IPS-20b (cell line): ENCODE measurements around the gene CLNK.

Experiments
- H3K27ac ChIP-seq: one replicate; pipeline ENCODE4 v1.5.1; 2013; ENCODE audit warnings: low read length
- H3K27me3 ChIP-seq: 2 replicates; pipeline ENCODE4 v1.6.1; 2013; ENCODE audit warnings: mild to moderate bottlenecking, low read length, inconsistent platforms; ENCODE audit not compliant: insufficient read depth
- H3K36me3 ChIP-seq: 2 replicates; pipeline ENCODE4 v1.6.1; 2013; ENCODE audit warnings: low read depth, mild to moderate bottlenecking, inconsistent platforms, low read length, moderate library complexity; ENCODE audit not compliant: insufficient read depth
- H3K4me1 ChIP-seq: 2 replicates; pipeline ENCODE4 v1.6.1; 2013; ENCODE audit warnings: mild to moderate bottlenecking, control low read depth, inconsistent platforms, low read length, moderate library complexity; ENCODE audit not compliant: insufficient read depth
- H3K4me3 ChIP-seq: 2 replicates; pipeline ENCODE4 v1.5.1; 2013; ENCODE audit warnings: mild to moderate bottlenecking, low read length, inconsistent platforms
- H3K9ac ChIP-seq: 2 replicates; pipeline ENCODE4 v1.6.1; 2013; ENCODE audit warnings: low read depth, mild to moderate bottlenecking, inconsistent platforms, low read length, moderate library complexity
- H3K9me3 ChIP-seq: 2 replicates; pipeline ENCODE4 v1.6.1; 2013; ENCODE audit warnings: mild to moderate bottlenecking, low read depth, low read length, inconsistent platforms; ENCODE audit not compliant: insufficient read depth

CLNK gene

DNA sequence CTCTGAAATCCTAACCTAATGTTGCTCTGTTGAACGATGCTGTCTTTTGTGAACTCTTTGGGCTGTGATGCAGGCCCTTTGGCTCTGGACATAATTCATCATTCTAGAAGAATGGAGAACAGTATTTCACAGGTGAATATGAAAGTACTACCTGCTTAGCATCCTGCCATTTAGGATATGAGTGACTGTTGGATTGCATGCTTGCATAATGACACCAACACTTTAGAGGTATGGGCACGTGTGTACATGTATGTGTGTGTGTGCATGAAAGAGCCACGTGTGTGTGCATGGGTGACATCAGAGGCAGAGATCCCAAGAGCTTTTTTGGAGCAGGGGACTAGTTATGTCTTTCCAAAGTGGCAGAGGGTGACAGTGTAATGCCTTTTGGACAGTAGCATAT lies 157.1 kb downstream of the CLNK start:
- Histone ChIP-seq H3K9me3 (no peaks in the 10 kb centered on the region), H3K4me3 (no peak overlapping the region), H3K4me1 (no peaks in the 10 kb centered on the region), H3K9ac (no peak overlapping the region), H3K27ac (no peak overlapping the region), H3K36me3 (no peaks in the 10 kb centered on the region), H3K27me3 (no peaks in the 10 kb centered on the region)

DNA sequence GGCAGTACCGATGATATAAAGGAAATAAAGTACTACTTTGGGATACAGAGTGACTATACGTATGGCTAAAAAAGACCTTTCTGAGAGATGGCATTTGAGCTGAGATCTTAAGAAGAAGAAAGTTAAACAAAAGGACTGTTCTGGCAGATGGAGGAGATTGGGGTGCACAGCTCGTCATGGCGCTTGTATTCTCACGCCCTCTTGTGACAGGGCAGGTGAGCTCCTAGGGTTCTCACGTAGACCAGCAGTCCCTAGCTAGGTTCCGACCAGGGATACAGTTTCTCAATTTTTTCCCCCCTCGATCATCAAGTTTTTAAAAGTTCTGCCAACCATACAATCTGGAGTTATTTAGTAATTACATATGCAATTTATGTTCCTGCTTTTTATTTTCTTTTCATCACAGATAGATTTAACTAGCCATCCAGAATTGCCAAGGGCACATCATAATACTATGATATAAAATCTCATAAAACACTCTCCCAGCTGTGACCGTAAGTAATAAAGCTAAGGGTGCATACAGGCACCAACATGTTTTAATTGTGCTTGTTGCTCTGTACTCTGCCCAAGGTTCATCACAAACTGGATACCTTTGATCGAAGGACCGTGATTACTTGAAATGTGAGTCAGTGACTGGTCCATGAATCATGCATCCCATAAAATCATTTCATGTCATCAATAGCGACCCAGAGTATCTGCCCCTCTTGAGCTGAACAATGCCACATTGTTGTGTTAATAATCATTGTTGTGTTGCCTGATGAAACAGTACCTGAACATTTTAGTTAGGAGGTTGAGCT lies 157.9 kb downstream of the CLNK start:
- Histone ChIP-seq H3K27me3 (no peaks in the 10 kb centered on the region), H3K9ac (no peak overlapping the region), H3K27ac (no peak overlapping the region), H3K9me3 (no peaks in the 10 kb centered on the region), H3K36me3 (no peaks in the 10 kb centered on the region), H3K4me3 (no peak overlapping the region), H3K4me1 (no peaks in the 10 kb centered on the region)

DNA sequence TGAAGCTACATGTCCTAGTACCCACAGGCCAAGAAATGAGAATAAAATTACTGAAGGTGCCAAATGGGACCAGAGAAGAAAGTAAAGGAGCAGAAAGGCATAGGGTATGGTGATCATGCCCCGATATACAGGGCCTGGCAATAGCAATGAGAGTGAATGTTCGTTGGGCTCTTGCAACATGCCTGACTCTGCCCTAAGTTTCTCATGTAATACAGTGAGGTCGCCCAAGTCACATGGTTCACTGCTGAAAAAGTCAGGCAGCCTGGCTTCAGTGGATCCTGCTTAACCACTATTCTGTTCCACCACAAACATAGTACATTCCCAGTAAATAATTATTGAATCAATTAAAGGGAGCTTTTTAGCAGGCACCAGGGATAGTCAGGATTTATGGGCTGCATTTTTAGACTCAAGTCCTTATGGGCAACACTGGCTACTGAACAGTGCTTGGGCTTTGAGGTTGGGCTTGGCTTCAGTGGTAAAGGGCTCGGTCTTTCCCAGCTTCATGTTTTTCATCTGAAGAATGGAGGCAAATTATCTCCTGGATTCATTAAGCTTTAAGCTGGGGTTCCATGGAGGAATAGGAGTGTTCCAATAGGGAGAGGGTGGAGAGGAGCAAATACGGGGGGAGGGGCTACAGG lies 160.3 kb downstream of the CLNK start:
- no peaks in the 10 kb centered on the region for H3K4me1 ChIP-seq
- no peaks in the 10 kb centered on the region for H3K9me3 ChIP-seq

DNA sequence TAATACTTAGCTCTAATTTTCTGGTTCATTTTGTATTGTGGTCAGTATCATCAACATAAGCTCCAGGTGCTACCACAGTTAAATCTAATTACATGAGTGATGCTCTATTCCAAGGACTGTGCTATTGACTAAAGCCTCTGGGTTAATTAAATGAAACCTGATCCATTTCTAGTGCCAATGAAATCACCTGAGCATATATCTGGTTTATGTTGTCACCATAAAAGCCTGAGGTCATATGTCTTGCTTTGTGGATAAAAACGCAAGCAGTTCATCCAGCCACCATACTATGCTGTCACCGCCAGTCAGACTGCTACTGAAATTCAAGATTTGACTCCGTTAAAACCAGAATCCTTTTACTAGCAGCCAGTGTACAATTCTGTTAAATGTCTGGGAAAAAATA lies 163.1 kb downstream of the CLNK start:
- no peak overlapping the region for H3K27ac ChIP-seq
- H3K4me1 ChIP-seq = no peaks in the 10 kb centered on the region

More for the DNA sequence above, 160.3 kb downstream of the CLNK start:
- H3K27ac ChIP-seq = no peak overlapping the region
- no peaks in the 10 kb centered on the region for H3K36me3 ChIP-seq
- H3K4me3 ChIP-seq = no peak overlapping the region
- H3K9ac ChIP-seq = no peak overlapping the region
- no peaks in the 10 kb centered on the region for H3K27me3 ChIP-seq

DNA sequence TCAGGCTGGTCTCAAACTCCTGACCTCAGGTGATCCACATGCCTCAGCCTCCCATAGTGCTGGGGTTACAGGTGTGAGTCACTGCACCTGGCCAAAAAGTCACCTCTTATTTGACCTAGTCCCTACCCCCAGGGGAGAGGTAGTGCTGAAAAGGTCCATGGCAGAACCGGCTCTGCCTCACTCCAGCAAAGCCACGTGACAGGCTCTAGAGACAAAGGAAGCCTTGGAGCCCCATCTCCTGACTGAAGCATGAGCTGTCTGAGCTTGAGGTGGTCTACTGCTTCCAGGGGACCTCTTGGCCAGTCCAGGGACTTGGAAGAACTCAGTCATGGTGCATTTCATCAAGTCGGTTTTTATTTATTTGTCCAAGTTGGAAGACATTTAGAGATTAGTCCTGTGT lies 174.8 kb downstream of the CLNK start:
- no peaks in the 10 kb centered on the region for H3K36me3 ChIP-seq
- H3K9me3 ChIP-seq = no peaks in the 10 kb centered on the region
- H3K9ac ChIP-seq = no peak overlapping the region
- H3K4me3 ChIP-seq = no peak overlapping the region
- no peak overlapping the region for H3K27ac ChIP-seq
- no peaks in the 10 kb centered on the region for H3K4me1 ChIP-seq
- H3K27me3 ChIP-seq = no peaks in the 10 kb centered on the region

More for the DNA sequence above, 163.1 kb downstream of the CLNK start:
- no peaks in the 10 kb centered on the region for H3K27me3 ChIP-seq
- H3K4me3 ChIP-seq = no peak overlapping the region
- H3K36me3 ChIP-seq = no peaks in the 10 kb centered on the region
- H3K9me3 ChIP-seq = no peaks in the 10 kb centered on the region
- no peak overlapping the region for H3K9ac ChIP-seq

DNA sequence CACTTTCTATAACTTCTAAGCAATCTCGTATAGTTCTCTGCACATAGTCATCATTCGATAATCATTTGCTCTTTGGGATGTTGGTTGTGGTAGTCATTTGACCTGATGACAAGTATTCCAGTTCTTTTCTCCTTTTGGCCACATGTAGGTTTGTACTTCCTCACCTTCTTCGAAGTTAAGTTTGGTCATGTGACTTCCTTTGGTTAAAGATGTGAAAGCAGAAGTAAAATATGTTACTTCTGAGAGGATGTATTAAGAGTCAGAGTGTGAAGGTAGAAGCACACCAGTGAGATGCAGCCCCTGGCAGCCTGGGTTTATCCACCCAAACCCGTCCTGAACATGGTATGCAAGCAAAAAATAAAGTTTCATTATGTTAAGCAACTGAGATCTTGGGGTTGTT lies 178.5 kb downstream of the CLNK start:
- Histone ChIP-seq H3K4me1 (peaks cover under 1% of the 10 kb centered on the region; the same call in 1 of the 2 replicates), H3K9me3 (no peaks in the 10 kb centered on the region), H3K9ac (no peak overlapping the region), H3K27me3 (no peaks in the 10 kb centered on the region; the same call in 1 of the 2 replicates), H3K27ac (no peak overlapping the region), H3K4me3 (no peak overlapping the region), H3K36me3 (no peaks in the 10 kb centered on the region)

DNA sequence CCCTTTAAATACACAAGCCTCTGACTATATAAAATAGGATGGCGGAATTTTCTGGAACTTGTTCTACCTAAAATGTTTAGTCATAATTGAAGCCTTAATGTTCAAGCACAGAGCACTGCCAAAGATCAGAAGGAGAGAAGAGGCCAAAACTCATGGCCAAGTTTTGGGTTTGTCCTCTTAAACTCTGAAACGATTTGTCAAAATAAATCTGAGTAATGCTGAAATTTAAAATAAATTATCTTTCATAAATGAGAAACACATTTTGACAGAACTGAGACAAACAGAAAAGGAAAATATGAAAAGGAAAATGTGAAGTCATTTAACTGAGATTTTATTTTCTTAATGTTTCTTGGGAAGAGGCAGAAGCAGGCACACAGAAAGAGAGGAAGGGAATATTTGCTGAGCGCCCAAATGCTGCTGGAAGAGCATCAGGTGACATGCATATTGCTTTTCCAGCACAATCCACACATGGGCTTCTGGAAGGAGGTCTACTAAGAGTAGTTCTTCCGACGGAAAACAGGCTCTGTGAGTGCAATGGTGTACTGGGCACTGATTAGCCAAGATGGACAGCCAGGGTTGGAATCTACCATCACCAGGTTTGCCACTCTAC lies 179.9 kb downstream of the CLNK start:
- Histone ChIP-seq H3K27me3 (peaks cover 6% of the 10 kb centered on the region; the same call in 1 of the 2 replicates), H3K9ac (no peak overlapping the region), H3K36me3 (no peaks in the 10 kb centered on the region), H3K27ac (no peak overlapping the region), H3K4me1 (peaks cover 5% of the 10 kb centered on the region; the same call in 1 of the 2 replicates), H3K4me3 (no peak overlapping the region), H3K9me3 (no peaks in the 10 kb centered on the region)

DNA sequence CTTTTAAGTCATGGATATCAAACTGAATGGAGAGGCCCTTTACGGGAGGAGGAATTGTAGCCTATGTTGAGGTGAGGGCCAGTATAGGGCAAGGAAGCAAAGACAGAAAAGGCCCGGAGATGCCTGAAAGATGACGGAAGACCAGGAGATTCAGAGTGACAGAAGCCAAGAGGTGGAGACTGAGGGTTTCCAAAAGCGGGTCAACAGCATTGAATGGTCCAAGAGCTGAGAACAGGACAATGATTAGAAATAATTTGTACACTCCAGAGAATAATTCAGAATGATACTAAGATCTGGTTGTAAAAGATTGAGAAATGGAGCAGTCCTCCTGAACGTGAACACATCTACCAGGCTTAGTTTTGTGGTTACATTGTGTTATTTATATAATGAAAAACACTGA lies 181.9 kb downstream of the CLNK start:
- no peak overlapping the region for H3K27ac ChIP-seq
- H3K4me1 ChIP-seq = peaks cover 13% of the 10 kb centered on the region; the same call in 1 of the 2 replicates
- H3K9ac ChIP-seq = no peak overlapping the region
- no peaks in the 10 kb centered on the region for H3K9me3 ChIP-seq
- H3K36me3 ChIP-seq = no peaks in the 10 kb centered on the region
- peaks cover 14% of the 10 kb centered on the region; the same call in 1 of the 2 replicates for H3K27me3 ChIP-seq
- no peak overlapping the region for H3K4me3 ChIP-seq

DNA sequence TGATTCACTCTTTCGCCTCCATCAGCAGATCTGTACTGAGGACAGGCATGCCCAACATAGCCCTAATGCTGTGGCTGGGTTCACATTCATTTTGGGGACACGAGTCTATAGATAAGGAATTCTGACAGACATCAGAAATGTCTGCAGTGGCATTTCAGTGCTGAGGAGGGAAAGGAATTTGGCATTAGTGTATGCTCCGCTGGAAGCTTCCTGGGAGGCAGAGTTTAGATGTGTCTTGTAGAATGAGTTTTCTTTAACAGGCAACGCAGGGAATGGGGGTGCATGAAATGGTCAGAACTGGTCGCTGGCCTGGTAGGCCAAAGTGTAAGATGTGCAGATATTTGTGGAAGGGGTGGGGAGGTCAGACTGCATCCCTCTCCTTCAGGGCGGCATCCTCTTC lies 183.8 kb downstream of the CLNK start:
- Histone ChIP-seq H3K27ac (no peak overlapping the region), H3K9ac (no peak overlapping the region), H3K27me3 (peaks cover 19% of the 10 kb centered on the region; the same call in 1 of the 2 replicates), H3K4me1 (peaks cover 26% of the 10 kb centered on the region), H3K9me3 (no peaks in the 10 kb centered on the region), H3K4me3 (no peak overlapping the region), H3K36me3 (no peaks in the 10 kb centered on the region)

DNA sequence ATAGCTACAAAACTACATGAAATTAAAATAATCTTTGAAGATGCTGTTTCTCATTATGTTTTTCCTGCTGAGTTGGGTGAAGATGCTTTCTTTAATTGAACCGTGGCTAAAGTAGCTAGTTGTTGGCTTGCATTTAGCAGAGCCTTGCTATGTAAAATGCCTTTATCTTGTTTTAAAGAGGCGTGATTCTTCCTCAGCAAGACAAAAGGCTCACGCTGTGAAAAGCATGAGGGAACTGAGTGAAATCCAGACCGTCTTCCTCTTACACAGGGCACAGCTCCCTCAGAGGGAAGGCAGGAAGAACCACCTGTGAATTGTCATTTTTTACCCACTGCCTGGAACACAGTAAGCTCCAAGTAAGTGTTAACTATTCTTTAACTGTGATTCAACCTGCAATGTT lies 188.4 kb downstream of the CLNK start:
- Histone ChIP-seq H3K27ac (no peak overlapping the region), H3K27me3 (peaks cover 63% of the 10 kb centered on the region; the same call in 1 of the 2 replicates), H3K4me3 (peak overlapping the region; percentile 16; the same call in 1 of the 2 replicates), H3K9ac (no peak overlapping the region), H3K9me3 (no peaks in the 10 kb centered on the region), H3K36me3 (no peaks in the 10 kb centered on the region), H3K4me1 (peaks cover 39% of the 10 kb centered on the region)

DNA sequence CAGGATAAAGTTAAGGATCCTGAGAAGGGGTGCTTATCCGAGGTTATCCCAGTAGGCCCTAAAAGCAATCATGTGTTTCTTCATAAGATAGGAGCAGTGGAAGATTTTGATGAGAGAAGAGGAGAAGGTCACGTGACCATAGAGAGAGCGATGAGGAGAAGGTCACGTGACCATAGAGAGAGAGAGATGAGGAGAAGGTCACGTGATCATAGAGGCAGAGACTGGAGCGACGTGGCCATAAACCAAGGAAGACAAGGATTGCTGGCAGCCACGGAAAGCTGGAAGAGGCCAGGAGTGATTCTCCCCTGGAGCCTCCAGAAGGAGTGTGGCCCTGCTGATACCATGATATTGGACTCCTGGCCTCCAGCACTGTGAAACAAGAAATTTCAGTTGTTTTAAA lies 188.9 kb downstream of the CLNK start:
- Histone ChIP-seq H3K27ac (no peak overlapping the region), H3K4me3 (peak overlapping the region; percentile 3; the same call in 1 of the 2 replicates)

More for the DNA sequence above, 188.9 kb downstream of the CLNK start:
- Histone ChIP-seq H3K9me3 (no peaks in the 10 kb centered on the region), H3K4me1 (peaks cover 35% of the 10 kb centered on the region), H3K27me3 (peaks cover 63% of the 10 kb centered on the region; the same call in 1 of the 2 replicates), H3K9ac (no peak overlapping the region), H3K36me3 (no peaks in the 10 kb centered on the region)
